Measurements from ENCODE around the gene WAPL.

DNA sequence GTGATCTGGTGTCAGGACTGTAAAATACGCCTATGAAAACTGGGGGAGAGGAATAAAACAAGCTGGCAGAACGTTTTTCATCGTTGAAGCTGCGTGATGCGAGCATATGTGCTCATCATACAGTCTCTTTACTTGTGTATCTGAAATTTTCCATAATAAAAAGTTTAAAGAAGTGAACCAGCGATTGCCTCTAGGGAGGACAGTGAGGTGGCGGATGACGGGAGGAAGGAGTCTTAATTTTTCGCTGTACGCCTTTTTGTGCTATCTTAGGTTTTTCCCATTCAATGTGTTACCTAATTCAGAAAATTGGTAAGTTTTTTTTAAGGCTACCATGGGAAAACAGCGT, 891 bp upstream of the WAPL start:
- TF ChIP-seq POLR2AphosphoS5 (IDR thresholded peaks at IDR 0.05; ENCODE audit: borderline replicate concordance, low read depth, low read length), result no peak
- no peak for TF ChIP-seq EZH2 (IDR thresholded peaks at IDR 0.05)
- no peak for TF ChIP-seq FOXP2 (optimal IDR thresholded peaks at IDR 0.05; ENCODE audit: control extremely low read depth, extremely low read length, insufficient read depth)

Data from SK-N-MC (cell line).